HepG2 (cell line): ENCODE data around the gene MCM8. TPM values are rescaled to one million over a fixed set of nuclear protein-coding genes. Genes with fewer than 3 reads are reported as not detected.

Experiments
- ATAC-seq: fragments of 200-7000 bp; cut with Tn5 transposase; 3 replicates; pipeline ENCODE4 v1.9.1; 2020; ENCODE audit warnings: mild to moderate bottlenecking, moderate library complexity
- BruUV-seq: library from RNA; stranded (reverse); fragments of 400-500 nt; replicated peaks from 2 replicates; lab custom pipeline; 2021; lab: Mats Ljungman, UMichigan
- CTCF ChIA-PET: fragments of 300-600 bp; formaldehyde crosslinking; extraction: SDS; loops from one replicate; lab custom pipeline; 2021; ENCODE audit warnings: low total read pairs, inconsistent platforms, low intra/inter-chr PET ratio; lab: Yijun Ruan, JAX
- POLR2A ChIA-PET: fragments of 350-600 bp; sonication (Branson Sonifier 250); formaldehyde crosslinking; loops from one replicate; lab custom pipeline; 2020; ENCODE audit warnings: antibody characterized with exemption, inconsistent platforms; lab: Yijun Ruan, JAX
- DNase-seq: peaks from one replicate; pipeline ENCODE4 v3.0.0-alpha.2; 2015; ENCODE audit warnings: low spot score
- FAIRE-seq: peaks from 3 replicates; lab custom pipeline; 2011; peaks lifted over from hg19 to GRCh38; lab: Jason Lieb, UNC
- H2AFZ ChIP-seq: one replicate; pipeline ENCODE4 v1.6.1; 2011; ENCODE audit warnings: low read length, inconsistent platforms
- H3K27ac ChIP-seq: fragments of 300-600 bp; 3 replicates; pipeline ENCODE4 v1.8.0; 2011; ENCODE audit warnings: mixed run types, mild to moderate bottlenecking, mixed read lengths, low read length, inconsistent platforms; ENCODE audit not compliant: insufficient read depth; ENCODE audit errors: extremely low read length
- H3K27me3 ChIP-seq, 2 experiments: fragments of 200-600 bp in 1 of 2; 2 replicates in 1 of 2; 3 replicates in 1 of 2; pipeline versions ENCODE4 v1.6.0 to v1.8.0; 2011; ENCODE audit warnings: low read length in 2 of 2, mild to moderate bottlenecking in 2 of 2, moderate library complexity in 2 of 2, inconsistent platforms in 1 of 2; ENCODE audit not compliant: insufficient read depth in 2 of 2, control insufficient read depth in 1 of 2
- H3K36me3 ChIP-seq, 2 experiments: fragments of 200-600 bp in 1 of 2; replicated peaks in 1 of 2; 2 replicates in 1 of 2; 3 replicates in 1 of 2; pipeline versions ENCODE4 v1.5.1 to v1.8.0; 2011; ENCODE audit warnings: low read length in 2 of 2, inconsistent platforms in 1 of 2; ENCODE audit not compliant: insufficient read depth in 2 of 2, control insufficient read depth in 1 of 2
- H3K4me1 ChIP-seq: 2 replicates; pipeline ENCODE4 v1.5.1; 2012; ENCODE audit warnings: low read length, inconsistent platforms; ENCODE audit not compliant: insufficient read depth
- H3K4me2 ChIP-seq: 2 replicates; pipeline ENCODE4 v1.6.0; 2011; ENCODE audit warnings: low read depth, low read length, inconsistent platforms
- H3K4me3 ChIP-seq, 3 experiments: fragments of 200-600 bp in 1 of 3; sonication (generic), shearing (Covaris generic) in 1 of 3; replicated peaks in 1 of 3; 2 replicates each; pipeline ENCODE4 v1.5.1; 2011 to 2016; ENCODE audit warnings: low read length in 3 of 3, inconsistent platforms in 2 of 3, low read depth in 2 of 3, mild to moderate bottlenecking in 2 of 3, control low read depth in 1 of 3, mixed read lengths in 1 of 3; ENCODE audit not compliant: insufficient read depth in 1 of 3
- H3K79me2 ChIP-seq: one replicate; pipeline ENCODE4 v1.6.1; 2011; ENCODE audit warnings: low read length, inconsistent platforms; ENCODE audit not compliant: insufficient read depth
- H3K9ac ChIP-seq: 2 replicates; pipeline ENCODE4 v1.6.0; 2011; ENCODE audit warnings: mild to moderate bottlenecking, low read depth, low read length, inconsistent platforms; ENCODE audit not compliant: insufficient read depth
- H3K9me3 ChIP-seq: 2 replicates; pipeline ENCODE4 v1.5.1; 2012; ENCODE audit warnings: mild to moderate bottlenecking, low read length
- H4K20me1 ChIP-seq: 2 replicates; pipeline ENCODE4 v1.6.0; 2011; ENCODE audit warnings: inconsistent platforms, mild to moderate bottlenecking, low read length, moderate library complexity; ENCODE audit not compliant: insufficient read depth
- ATAD3A ChIP-seq: sonication (generic); formaldehyde crosslinking; IDR thresholded peaks from 2 replicates; pipeline ENCODE4 v1.4.0; 2020; ENCODE audit warnings: missing genetic modification reagents
- ELF3 ChIP-seq: IDR thresholded peaks from 2 replicates; pipeline ENCODE4 v1.6.1; 2016; ENCODE audit warnings: missing genetic modification reagents, missing compliant biosample characterization
- ETS1 ChIP-seq: sonication (generic); formaldehyde crosslinking; IDR thresholded peaks from 2 replicates; pipeline ENCODE4 v1.4.0; 2020; ENCODE audit warnings: missing genetic modification reagents
- GZF1 ChIP-seq: sonication (generic); formaldehyde crosslinking; IDR thresholded peaks from 2 replicates; pipeline ENCODE4 v1.5.1; 2020; ENCODE audit warnings: mild to moderate bottlenecking, missing genetic modification reagents
- HNF1B ChIP-seq: sonication (generic); formaldehyde crosslinking; IDR thresholded peaks from 2 replicates; pipeline ENCODE4 v1.5.1; 2020; ENCODE audit warnings: mild to moderate bottlenecking, moderate library complexity, missing genetic modification reagents
- KAT8 ChIP-seq: IDR thresholded peaks from 2 replicates; pipeline ENCODE4 v1.6.1; 2016; ENCODE audit warnings: missing genetic modification reagents, missing compliant biosample characterization
- NCOA5 ChIP-seq: sonication (generic); formaldehyde crosslinking; IDR thresholded peaks from 2 replicates; pipeline ENCODE4 v1.4.0; 2020; ENCODE audit warnings: missing genetic modification reagents
- NFRKB ChIP-seq: fragments of 450-650 bp; IDR thresholded peaks from 2 replicates; pipeline ENCODE4 v1.6.1; 2017
- NR2F6 ChIP-seq, 2 experiments: IDR thresholded peaks; 2 replicates each; pipeline ENCODE4 v1.6.1; 2016; ENCODE audit warnings: antibody characterized with exemption in 1 of 2, mild to moderate bottlenecking in 1 of 2
- RBM22 ChIP-seq: fragments of 200-400 bp; formaldehyde crosslinking; optimal IDR thresholded peaks from 2 replicates; pipeline ENCODE3; 2017; ENCODE audit warnings: mild to moderate bottlenecking, low read length, moderate library complexity
- SNAPC2 ChIP-seq: sonication (generic); formaldehyde crosslinking; IDR thresholded peaks from 2 replicates; pipeline ENCODE4 v1.8.1; 2022; ENCODE audit warnings: mild to moderate bottlenecking, missing genetic modification reagents
- SNRNP70 ChIP-seq: fragments of 200-400 bp; formaldehyde crosslinking; IDR thresholded peaks from 2 replicates; pipeline ENCODE4 v1.6.1; 2017; ENCODE audit warnings: mild to moderate bottlenecking, low read depth, low read length, moderate library complexity
- SYNCRIP ChIP-seq: fragments of 200-400 bp; formaldehyde crosslinking; IDR thresholded peaks from 2 replicates; pipeline ENCODE4 v1.6.1; 2018; ENCODE audit warnings: mild to moderate bottlenecking, low read depth, low read length; ENCODE audit not compliant: insufficient read depth
- ZFP62 ChIP-seq: sonication (generic); formaldehyde crosslinking; IDR thresholded peaks from 2 replicates; pipeline ENCODE4 v1.4.0; 2020; ENCODE audit warnings: missing genetic modification reagents
- ZNF501 ChIP-seq: sonication (generic); formaldehyde crosslinking; IDR thresholded peaks from 2 replicates; pipeline ENCODE4 v1.5.1; 2020; ENCODE audit warnings: mild to moderate bottlenecking, moderate library complexity, missing genetic modification reagents
- ZNF550 ChIP-seq: sonication (generic); formaldehyde crosslinking; IDR thresholded peaks from 2 replicates; pipeline ENCODE4 v1.4.0; 2020; ENCODE audit warnings: mild to moderate bottlenecking, missing genetic modification reagents, borderline replicate concordance
- ZNF556 ChIP-seq: sonication (generic); formaldehyde crosslinking; IDR thresholded peaks from 2 replicates; pipeline ENCODE4 v1.4.0; 2020; ENCODE audit warnings: mild to moderate bottlenecking, missing genetic modification reagents, borderline replicate concordance
- ZNF616 ChIP-seq: sonication (generic); formaldehyde crosslinking; IDR thresholded peaks from 2 replicates; pipeline ENCODE4 v1.5.0; 2020; ENCODE audit warnings: low read depth, mild to moderate bottlenecking, missing genetic modification reagents
- ZNF691 ChIP-seq: sonication (generic); formaldehyde crosslinking; IDR thresholded peaks from 2 replicates; pipeline ENCODE4 v1.4.0; 2020; ENCODE audit warnings: missing genetic modification reagents, low read depth, mild to moderate bottlenecking, borderline replicate concordance
- ZNF766 ChIP-seq: sonication (generic); formaldehyde crosslinking; IDR thresholded peaks from 2 replicates; pipeline ENCODE4 v1.5.0; 2020; ENCODE audit warnings: missing genetic modification reagents, borderline replicate concordance
- ZNF781 ChIP-seq: sonication (generic); formaldehyde crosslinking; IDR thresholded peaks from 2 replicates; pipeline ENCODE4 v1.5.1; 2020; ENCODE audit warnings: borderline replicate concordance, mild to moderate bottlenecking, missing genetic modification reagents; ENCODE audit errors: not compliant biosample characterization
- WGBS: methylation state at CpG from one replicate; pipeline ENCODE4 v1.1.6; 2017; ENCODE audit warnings: low lambda C conversion rate; 5-methylcytosine and 5-hydroxymethylcytosine counted together
- in situ Hi-C: cut with HindIII; loops from 2 replicates; pipeline ENCODE4 v1.10.0; 2017; ENCODE audit warnings: low pct_unique_long_range_greater_than_20kb; ENCODE audit not compliant: extremely low pct_ligation_motif_present
- intact Hi-C: fragments of 100-400 bp; cut with micrococcal nuclease; formaldehyde crosslinking; loops from one replicate; pipeline ENCODE4 v1.10.0; 2022; ENCODE audit not compliant: unreplicated experiment
- polyA plus RNA-seq, 8 experiments: library from polyadenylated mRNA; depleted of rRNA in 3 of 8; stranded (reverse) in 7 of 8; unstranded in 1 of 8; fragments of >200 nt; fragmentation: Illumina TruSeq in 4 of 8; extraction: Trizol in 4 of 8; gene quantifications; 2 replicates each; pipeline versions ENCODE4 v1.2.1 to v1.2.3, GENCODE V29; 2011 to 2016; ENCODE audit warnings: low read depth in 4 of 8, missing spikeins in 1 of 8, mixed read lengths in 1 of 8; ENCODE audit not compliant: insufficient read depth in 1 of 8
- total RNA-seq, 5 experiments: library from RNA; depleted of rRNA; stranded (reverse); fragments of >200 nt; fragmentation: Illumina TruSeq; extraction: Trizol; gene quantifications; 2 replicates each; pipeline ENCODE4 v1.2.3, GENCODE V29; 2016; ENCODE audit warnings: low read depth in 1 of 5

Gene MCM8
- total and polyA plus RNA-seq, 2 of the 13 experiments (the other 11 are each of a cell fraction or from before 2014, with no cell fraction given): 11.5 to 59.3 TPM

GRCh38 chr20:5933802-5934436 is 16.5 kb upstream of the MCM8 start:
- no peak overlapping the region for H3K4me3 ChIP-seq
- no peak overlapping the region for H3K27ac ChIP-seq
- intact Hi-C loops: loop anchor here (1.0 to 5.0 kb wide), 4 partner anchors 117 to 405 kb away; no protein-coding TSS in a partner anchor
- FAIRE-seq (peak; percentile 90), DNase-seq (peak; percentile 71), ATAC-seq (peak; percentile 92)
- H3K27me3 ChIP-seq: no peaks in the 10 kb centered on the region
- no peak overlapping the region for H3K9ac ChIP-seq
- CTCF ChIA-PET: interaction anchor here (1.5 to 2.6 kb wide), 4 partner anchors 146 to 405 kb away, joined by 7 to 27 read pairs (median 9); no protein-coding TSS in a partner anchor
- H4K20me1 ChIP-seq: no peaks in the 10 kb centered on the region
- 64% methylated on average over 7 of the region's 7 CpGs for WGBS
- POLR2A ChIA-PET: no interaction called here
- in situ Hi-C loops: loop anchor here (5.0 kb wide), 2 partner anchors 127 to 402 kb away; no protein-coding TSS in a partner anchor
- no peak overlapping the region for H3K4me2 ChIP-seq
- BruUV-seq: no TSS peak
- no peak overlapping the region for H2AFZ ChIP-seq
- peaks cover 9% of the 10 kb centered on the region; the same call in 1 of the 2 replicates for H3K4me1 ChIP-seq
- H3K36me3 ChIP-seq: peaks cover 0 to 2% of the 10 kb centered on the region in 2 experiments; a peak in 4 of 5 replicates
- H3K79me2 ChIP-seq: no peaks in the 10 kb centered on the region
- no peaks in the 10 kb centered on the region for H3K9me3 ChIP-seq
- TF ChIP-seq ZNF691 (CRISPR knock-in tag) (0 out of 2 replicates have a peak, but pooled peaks have one; percentile 48), ZNF550 (CRISPR knock-in tag) (no peak), SNAPC2 (no peak), ZNF556 (CRISPR knock-in tag) (no peak), SYNCRIP (no peak), ZNF501 (CRISPR knock-in tag) (peak; percentile 49), ATAD3A (no peak), NR2F6 (IDR thresholded peaks at IDR 0.05) (no peak), NR2F6 (CRISPR knock-in tag; IDR thresholded peaks at IDR 0.05) (no peak), GZF1 (CRISPR knock-in tag) (0 out of 2 replicates have a peak, but pooled peaks have one; percentile 69), SNRNP70 (no peak), KAT8 (no peak), ETS1 (no peak), NFRKB (no peak), HNF1B (0 out of 2 replicates have a peak, but pooled peaks have one; percentile 19), ZFP62 (CRISPR knock-in tag) (no peak), ZNF616 (CRISPR knock-in tag) (0 out of 2 replicates have a peak, but pooled peaks have one; percentile 39), ZNF781 (CRISPR knock-in tag) (no peak), NCOA5 (CRISPR knock-in tag) (no peak), ZNF766 (CRISPR knock-in tag) (no peak), ELF3 (CRISPR knock-in tag) (0 out of 2 replicates have a peak, but pooled peaks have one; percentile 24), RBM22 (no peak)
